Esophagus muscularis mucosa (tissue), 4 donors: ENCODE data around the gene SERPINA1. TPM values are rescaled to one million over a fixed set of nuclear protein-coding genes. Genes with fewer than 3 reads are reported as not detected.
"Not testable (repeated sequence)": the region's sequence is repeated elsewhere in the genome, so short reads cannot be mapped to it uniquely, and the experiment has no call there.

Source experiments
- DNase-seq: peaks from one replicate; pipeline ENCODE4 v3.0.0-alpha.2; 2017; ENCODE audit errors: extremely low spot score
- H3K27ac ChIP-seq, 4 donors: fragments of 200-600 bp; sonication (generic); replicated peaks in 1 of 4; 1 replicate in 3 of 4; 2 replicates in 1 of 4; pipeline ENCODE4 v1.5.1; 2016 to 2019; ENCODE audit warnings: mild to moderate bottlenecking in 1 of 4
- H3K27me3 ChIP-seq, 4 donors: fragments of 200-600 bp; sonication (generic); one replicate each; pipeline versions ENCODE4 v1.5.1 to v1.6.0; 2016 to 2019
- H3K36me3 ChIP-seq, 4 donors: fragments of 200-600 bp; sonication (generic); one replicate each; pipeline ENCODE4 v1.5.1; 2016 to 2019
- H3K4me1 ChIP-seq, 4 donors: fragments of 200-600 bp; sonication (generic); one replicate each; pipeline ENCODE4 v1.5.1; 2016 to 2019
- H3K4me3 ChIP-seq, 4 donors: fragments of 200-600 bp; sonication (generic); 1 replicate in 2 of 4; 2 replicates in 2 of 4; pipeline ENCODE4 v1.5.1; 2016 to 2019; ENCODE audit warnings: mild to moderate bottlenecking in 4 of 4, moderate library complexity in 1 of 4
- H3K9me3 ChIP-seq, 4 donors: fragments of 200-600 bp; sonication (generic); 1 replicate in 3 of 4; 2 replicates in 1 of 4; pipeline ENCODE4 v1.5.1; 2016 to 2019
- EP300 ChIP-seq: sonication (generic); formaldehyde crosslinking; IDR thresholded peaks from one replicate; pipeline ENCODE4 v1.6.1; 2017; ENCODE audit warnings: antibody characterized with exemption
- POLR2A ChIP-seq: fragments of 450-650 bp; IDR thresholded peaks from one replicate; pipeline ENCODE4 v1.6.1; 2017; ENCODE audit warnings: antibody characterized with exemption, moderate library complexity, mild to moderate bottlenecking, low read depth
- POLR2AphosphoS5 ChIP-seq, 2 donors: sonication (generic); formaldehyde crosslinking; IDR thresholded peaks; one replicate each; pipeline ENCODE4 v1.6.1; 2017; ENCODE audit warnings: antibody characterized with exemption in 2 of 2
- WGBS: methylation state at CpG from one replicate; pipeline ENCODE4 v1.1.5; 2018; 5-methylcytosine and 5-hydroxymethylcytosine counted together
- intact Hi-C: fragments of 100-400 bp; cut with DNase I; formaldehyde crosslinking; loops from one replicate; pipeline ENCODE4 v1.15.1; 2023
- total RNA-seq, 4 donors: library from RNA; depleted of rRNA; stranded (reverse); fragments of >200 nt; gene quantifications; one replicate each; pipeline versions ENCODE4 v1.1.0 to v1.2.1, GENCODE V29; 2016
- TF ChIP-seq, protein P1 (sequence below), 3 experiments: fragments of 200-600 bp in 2 of 3; fragments of 450-650 bp in 1 of 3; sonication (generic) in 2 of 3; IDR thresholded peaks; one replicate each; pipeline ENCODE4 v1.5.1; 2017 to 2019; ENCODE audit warnings: antibody characterized with exemption in 3 of 3, mild to moderate bottlenecking in 2 of 3, moderate library complexity in 1 of 3

Gene SERPINA1
- total RNA-seq, 4 donors from 2014 or later = 1.7 to 20.2 (median 2.2) TPM

GRCh38 chr14:94370524-94370910 lies 17.9 kb downstream of the SERPINA1 start:
- intact Hi-C loops = no loop called here
- 86% methylated on average over 3 of the region's 6 CpGs for WGBS
- no peaks in the 10 kb centered on the region for H3K36me3 ChIP-seq
- H3K9me3 ChIP-seq = no peaks in the 10 kb centered on the region
- H3K4me3 ChIP-seq = no peak overlapping the region
- no peak for TF ChIP-seq EP300
- TF ChIP-seq POLR2A = no peak
- TF ChIP-seq POLR2AphosphoS5 (IDR thresholded peaks at IDR 0.05) = no peak
- TF ChIP-seq, protein P1, sequence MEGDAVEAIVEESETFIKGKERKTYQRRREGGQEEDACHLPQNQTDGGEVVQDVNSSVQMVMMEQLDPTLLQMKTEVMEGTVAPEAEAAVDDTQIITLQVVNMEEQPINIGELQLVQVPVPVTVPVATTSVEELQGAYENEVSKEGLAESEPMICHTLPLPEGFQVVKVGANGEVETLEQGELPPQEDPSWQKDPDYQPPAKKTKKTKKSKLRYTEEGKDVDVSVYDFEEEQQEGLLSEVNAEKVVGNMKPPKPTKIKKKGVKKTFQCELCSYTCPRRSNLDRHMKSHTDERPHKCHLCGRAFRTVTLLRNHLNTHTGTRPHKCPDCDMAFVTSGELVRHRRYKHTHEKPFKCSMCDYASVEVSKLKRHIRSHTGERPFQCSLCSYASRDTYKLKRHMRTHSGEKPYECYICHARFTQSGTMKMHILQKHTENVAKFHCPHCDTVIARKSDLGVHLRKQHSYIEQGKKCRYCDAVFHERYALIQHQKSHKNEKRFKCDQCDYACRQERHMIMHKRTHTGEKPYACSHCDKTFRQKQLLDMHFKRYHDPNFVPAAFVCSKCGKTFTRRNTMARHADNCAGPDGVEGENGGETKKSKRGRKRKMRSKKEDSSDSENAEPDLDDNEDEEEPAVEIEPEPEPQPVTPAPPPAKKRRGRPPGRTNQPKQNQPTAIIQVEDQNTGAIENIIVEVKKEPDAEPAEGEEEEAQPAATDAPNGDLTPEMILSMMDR (IDR thresholded peaks at IDR 0.05) = no peak
- H3K27me3 ChIP-seq = no peaks in the 10 kb centered on the region
- DNase-seq = no peak
- no peaks in the 10 kb centered on the region for H3K4me1 ChIP-seq
- H3K27ac ChIP-seq = no peak overlapping the region

DNA sequence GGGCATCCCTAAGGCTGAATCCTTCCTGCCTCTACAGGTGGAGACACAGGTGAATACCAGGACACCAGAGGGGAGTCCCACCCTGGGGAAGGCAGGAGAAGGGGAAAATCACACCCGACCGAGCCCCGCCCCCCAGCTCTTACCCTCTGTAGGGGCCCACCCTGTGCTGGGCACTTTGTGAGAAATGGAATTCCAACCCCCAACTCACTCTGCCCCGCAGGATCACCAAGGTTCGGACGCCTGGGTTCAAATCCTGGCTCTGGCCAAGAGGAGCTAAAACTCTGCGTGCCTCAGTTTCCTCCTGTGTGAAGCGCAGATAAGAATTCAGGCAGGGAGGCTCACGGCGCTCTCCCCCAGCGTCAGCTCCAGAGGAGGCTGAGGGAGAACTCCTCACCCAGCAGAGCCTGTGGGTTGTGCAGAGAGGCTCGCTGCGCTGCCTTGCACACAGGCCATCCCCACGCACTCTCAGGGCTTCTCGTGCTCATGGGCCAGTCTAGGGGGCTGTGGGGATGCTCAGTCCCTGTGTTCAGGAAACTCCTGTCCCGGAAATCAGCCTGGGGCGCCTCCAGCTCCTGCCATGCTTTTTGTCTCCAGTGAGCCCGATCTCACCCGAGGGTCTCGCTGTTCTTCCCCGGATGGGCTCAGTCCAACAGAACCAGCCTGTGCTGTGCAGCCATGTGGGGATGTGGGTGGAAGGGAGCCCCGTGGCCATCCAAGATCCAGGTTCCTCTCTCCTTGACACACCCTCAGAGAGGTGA lies 18.5 kb downstream of the SERPINA1 start:
- H3K4me1 ChIP-seq, H3K27me3 ChIP-seq, H3K9me3 ChIP-seq, DNase-seq, H3K4me3 ChIP-seq, H3K27ac ChIP-seq, H3K36me3 ChIP-seq, intact Hi-C loops: not testable (repeated sequence)
- 84% methylated on average over 14 of the region's 22 CpGs for WGBS

GRCh38 chr14:94368956-94369355 lies 19.4 kb downstream of the SERPINA1 start:
- H3K4me1 ChIP-seq = no peaks in the 10 kb centered on the region
- no peak overlapping the region for H3K4me3 ChIP-seq
- no peaks in the 10 kb centered on the region for H3K36me3 ChIP-seq
- no peak for DNase-seq
- H3K27ac ChIP-seq = no peak overlapping the region
- TF ChIP-seq EP300 (no peak), POLR2AphosphoS5 (IDR thresholded peaks at IDR 0.05) (no peak), POLR2A (no peak)
- TF ChIP-seq, protein P1 (IDR thresholded peaks at IDR 0.05) = no peak
- intact Hi-C loops = no loop called here
- 81% methylated on average over 7 of the region's 7 CpGs for WGBS
- H3K9me3 ChIP-seq = no peaks in the 10 kb centered on the region
- no peaks in the 10 kb centered on the region for H3K27me3 ChIP-seq

DNA sequence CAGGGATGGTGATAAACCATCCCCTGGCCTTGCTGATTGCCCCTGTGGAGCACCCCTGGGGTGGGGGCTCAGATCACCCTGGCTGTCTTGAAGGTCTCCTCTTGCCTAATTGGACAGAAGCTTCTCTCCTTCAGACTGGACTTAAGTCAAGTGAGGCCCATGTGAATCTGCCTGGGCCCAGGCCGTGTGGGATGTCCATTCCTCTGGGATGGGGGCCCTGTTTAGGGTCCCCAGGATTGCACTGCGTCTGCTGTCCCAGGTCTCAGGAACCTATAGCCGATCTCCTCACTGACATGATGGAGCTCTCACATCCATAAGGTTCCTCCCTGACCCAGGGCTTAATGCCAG lies 20.2 kb downstream of the SERPINA1 start:
- no peak for DNase-seq
- Histone ChIP-seq H3K4me3 (no peak overlapping the region), H3K27me3 (no peaks in the 10 kb centered on the region), H3K27ac (no peak overlapping the region), H3K4me1 (no peaks in the 10 kb centered on the region), H3K36me3 (no peaks in the 10 kb centered on the region), H3K9me3 (no peaks in the 10 kb centered on the region)
- TF ChIP-seq POLR2AphosphoS5 (IDR thresholded peaks at IDR 0.05) (no peak), EP300 (no peak), POLR2A (no peak)
- TF ChIP-seq, protein P1 (IDR thresholded peaks at IDR 0.05) = no peak
- WGBS = 100% methylated on average over 2 of the region's 3 CpGs
- intact Hi-C loops = no loop called here

DNA sequence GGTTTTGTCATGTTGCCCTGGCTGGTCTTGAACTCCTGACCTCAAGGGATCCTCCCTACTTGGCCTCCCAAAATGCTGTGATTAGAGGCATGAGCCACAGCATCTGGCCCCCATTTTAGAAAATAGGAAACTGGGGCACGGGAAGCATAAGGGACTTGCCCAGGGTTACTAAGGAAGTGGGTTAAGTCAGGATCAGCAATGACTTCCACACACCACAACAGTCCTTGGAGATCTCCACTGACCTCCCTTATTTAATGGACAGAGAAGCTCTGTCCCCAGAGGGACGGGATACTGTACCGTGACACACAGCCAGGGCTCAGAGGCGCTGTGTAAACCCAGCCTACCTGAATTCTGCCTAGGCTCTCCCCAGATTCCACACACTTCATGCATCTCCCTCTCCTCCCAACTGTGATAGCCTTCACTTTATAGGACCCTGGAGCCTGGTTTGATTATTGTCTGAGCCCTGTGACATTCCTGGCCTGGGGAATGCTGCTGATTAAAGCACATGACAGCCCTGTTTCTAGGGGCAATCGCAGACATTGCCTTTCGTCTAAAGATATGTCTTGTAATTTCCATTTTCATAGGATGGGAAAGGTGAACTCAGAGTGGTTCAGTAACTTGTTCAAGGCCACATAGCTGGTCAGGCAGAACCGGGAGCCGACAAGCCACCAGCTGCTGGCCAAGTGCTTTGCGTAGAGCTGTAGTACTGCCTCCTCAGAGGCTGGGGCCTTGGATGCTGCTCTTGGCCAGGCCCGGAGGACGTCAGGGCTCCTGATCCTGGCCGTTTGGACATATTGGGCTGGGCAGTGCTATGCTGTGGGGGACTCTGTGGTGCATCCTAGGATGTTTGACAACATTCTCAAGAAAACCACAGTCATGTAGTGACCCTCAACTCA lies 20.8 kb downstream of the SERPINA1 start:
- H3K36me3 ChIP-seq = no peaks in the 10 kb centered on the region
- WGBS = 83% methylated on average over 12 of the region's 12 CpGs

More for the DNA sequence above, 20.8 kb downstream of the SERPINA1 start:
- no peak for DNase-seq
- Histone ChIP-seq H3K27ac (no peak overlapping the region), H3K4me3 (no peak overlapping the region), H3K4me1 (no peaks in the 10 kb centered on the region), H3K9me3 (no peaks in the 10 kb centered on the region), H3K27me3 (no peaks in the 10 kb centered on the region)
- TF ChIP-seq, protein P1 (IDR thresholded peaks at IDR 0.05) = no peak
- TF ChIP-seq POLR2AphosphoS5 (IDR thresholded peaks at IDR 0.05) (no peak), POLR2A (no peak), EP300 (no peak)
- intact Hi-C loops = no loop called here
